Limb (tissue), 2 donors: Measurements from ENCODE around the gene CANX.
"Not testable (repeated sequence)": the region's sequence is repeated elsewhere in the genome, so short reads cannot be mapped to it uniquely, and the experiment has no call there.

Experiments
- DNase-seq, 2 donors: peaks; one replicate each; pipeline ENCODE4 v3.0.0-alpha.2; 2016; ENCODE audit errors: extremely low spot score in 2 of 2

The CANX gene, protein sequence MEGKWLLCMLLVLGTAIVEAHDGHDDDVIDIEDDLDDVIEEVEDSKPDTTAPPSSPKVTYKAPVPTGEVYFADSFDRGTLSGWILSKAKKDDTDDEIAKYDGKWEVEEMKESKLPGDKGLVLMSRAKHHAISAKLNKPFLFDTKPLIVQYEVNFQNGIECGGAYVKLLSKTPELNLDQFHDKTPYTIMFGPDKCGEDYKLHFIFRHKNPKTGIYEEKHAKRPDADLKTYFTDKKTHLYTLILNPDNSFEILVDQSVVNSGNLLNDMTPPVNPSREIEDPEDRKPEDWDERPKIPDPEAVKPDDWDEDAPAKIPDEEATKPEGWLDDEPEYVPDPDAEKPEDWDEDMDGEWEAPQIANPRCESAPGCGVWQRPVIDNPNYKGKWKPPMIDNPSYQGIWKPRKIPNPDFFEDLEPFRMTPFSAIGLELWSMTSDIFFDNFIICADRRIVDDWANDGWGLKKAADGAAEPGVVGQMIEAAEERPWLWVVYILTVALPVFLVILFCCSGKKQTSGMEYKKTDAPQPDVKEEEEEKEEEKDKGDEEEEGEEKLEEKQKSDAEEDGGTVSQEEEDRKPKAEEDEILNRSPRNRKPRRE

DNA sequence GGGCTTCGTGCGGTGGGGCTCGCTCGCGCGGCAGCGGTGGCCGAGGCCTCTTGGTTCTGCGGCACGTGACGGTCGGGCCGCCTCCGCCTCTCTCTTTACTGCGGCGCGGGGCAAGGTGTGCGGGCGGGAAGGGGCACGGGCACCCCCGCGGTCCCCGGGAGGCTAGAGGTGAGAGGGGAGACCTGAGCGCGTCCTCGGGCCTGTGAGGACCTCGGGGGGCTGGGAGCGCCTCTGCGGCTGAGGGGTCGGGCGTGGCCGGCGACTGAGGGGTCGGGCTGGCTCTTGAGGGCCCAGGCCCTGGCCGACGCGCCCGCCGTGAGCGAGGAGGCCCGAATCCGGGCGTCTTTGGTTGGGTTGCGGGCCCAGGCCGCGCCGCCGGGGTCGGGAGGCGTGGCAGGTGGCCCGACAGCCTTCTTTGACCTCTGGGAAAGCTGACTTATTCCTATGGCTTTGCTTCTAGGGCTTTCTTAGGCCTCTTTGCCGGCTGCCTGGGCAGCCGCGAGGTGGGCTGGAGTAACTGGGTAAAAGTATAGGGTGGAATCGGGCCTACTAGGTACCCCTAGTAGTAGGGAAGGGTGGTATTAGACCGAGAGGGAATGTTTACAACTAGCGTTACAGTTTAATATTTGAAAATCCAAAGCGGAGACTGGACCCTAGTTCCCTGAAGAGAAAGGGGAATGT is at the start of gene CANX:
Gene CANX, plus strand, starts transcription at position 33 of the 681 bp plus-strand sequence. CDS start 6,715 bp downstream, outside the sequence.
- no peak for DNase-seq

DNA sequence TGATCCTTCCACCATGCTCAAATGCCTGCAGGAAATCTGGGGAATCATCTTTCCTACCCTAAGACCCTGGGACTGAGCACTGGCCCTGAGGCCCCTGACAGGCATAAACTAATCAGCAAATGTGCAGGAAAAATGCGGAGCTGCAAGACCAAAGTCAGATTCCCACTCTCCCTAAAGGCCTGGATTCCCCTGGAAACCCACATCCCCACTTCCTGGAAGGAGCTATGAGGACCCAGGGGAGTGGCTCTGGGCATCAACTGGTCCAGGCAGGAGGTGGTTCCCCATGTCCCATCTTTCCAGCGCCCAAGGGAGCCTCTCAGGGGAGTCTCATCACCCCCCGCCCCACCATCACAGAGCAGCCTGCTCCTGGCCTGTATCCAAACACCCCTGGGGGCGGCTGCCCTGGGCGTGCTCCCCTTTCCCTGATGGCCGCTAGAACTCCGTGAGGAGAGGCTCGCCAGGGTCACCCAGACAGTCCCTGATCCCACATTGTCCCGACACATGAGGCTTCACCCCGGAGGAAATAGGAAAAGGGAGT is 49.5 kb upstream of the CANX start:
- not testable (repeated sequence) for DNase-seq

GRCh38 chr5:179650245-179650644 is 48.5 kb upstream of the CANX start:
- DNase-seq: not testable (repeated sequence)

DNA sequence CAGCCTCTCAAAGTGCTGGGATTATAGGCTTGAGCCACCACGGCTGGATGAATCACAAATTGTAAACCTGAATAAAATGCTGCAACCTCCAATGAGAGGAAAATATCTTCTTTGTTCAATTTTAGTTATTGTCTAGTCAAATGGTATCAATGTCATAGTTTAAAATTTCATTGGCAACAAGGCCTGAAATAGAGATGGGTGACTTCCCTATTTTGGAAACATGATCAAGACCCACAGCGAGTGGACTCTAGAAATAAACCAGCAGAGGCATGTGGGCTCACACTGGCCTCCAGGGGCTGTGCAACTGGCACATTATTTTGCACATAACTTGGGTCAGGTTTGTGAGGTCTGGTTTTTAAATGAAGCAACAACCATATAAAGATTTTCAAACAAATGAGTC is 45.6 kb upstream of the CANX start:
- not testable (repeated sequence) for DNase-seq

GRCh38 chr5:179657302-179658178 is 41.2 kb upstream of the CANX start:
- DNase-seq: not testable (repeated sequence)

DNA sequence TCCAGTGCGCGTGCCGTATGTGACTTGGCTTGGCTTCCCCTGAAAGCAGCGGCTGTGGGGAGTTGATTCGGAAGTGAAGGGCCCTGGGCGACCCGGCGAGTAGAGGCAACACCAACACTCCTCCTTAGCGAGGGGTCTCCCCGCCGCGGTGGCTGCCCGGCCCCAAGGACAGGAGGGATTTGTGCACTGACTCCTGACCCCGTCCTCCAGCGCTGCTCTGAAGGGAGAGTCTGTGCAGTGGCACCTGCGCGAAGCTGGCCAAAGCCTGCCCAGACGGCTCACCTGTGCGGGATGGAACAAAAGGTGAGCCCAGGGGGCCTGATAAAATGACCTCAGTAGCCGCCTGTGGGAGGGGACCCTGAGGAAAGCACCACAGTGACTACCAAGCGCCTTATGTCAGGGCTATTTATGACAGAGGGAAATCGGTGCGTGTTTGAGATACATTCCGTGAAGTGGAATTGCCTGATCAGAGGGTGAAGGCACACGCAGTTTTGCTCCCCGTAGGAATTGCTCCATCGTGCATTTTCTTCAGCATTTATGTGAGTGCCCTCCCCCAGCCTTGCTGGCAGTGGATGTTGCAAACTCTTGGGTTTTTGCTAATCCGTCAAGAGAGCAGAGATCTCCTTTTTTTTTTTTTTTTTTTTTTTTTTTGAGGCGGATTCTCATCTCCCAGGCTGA is 40.4 kb upstream of the CANX start:
- not testable (repeated sequence) for DNase-seq

DNA sequence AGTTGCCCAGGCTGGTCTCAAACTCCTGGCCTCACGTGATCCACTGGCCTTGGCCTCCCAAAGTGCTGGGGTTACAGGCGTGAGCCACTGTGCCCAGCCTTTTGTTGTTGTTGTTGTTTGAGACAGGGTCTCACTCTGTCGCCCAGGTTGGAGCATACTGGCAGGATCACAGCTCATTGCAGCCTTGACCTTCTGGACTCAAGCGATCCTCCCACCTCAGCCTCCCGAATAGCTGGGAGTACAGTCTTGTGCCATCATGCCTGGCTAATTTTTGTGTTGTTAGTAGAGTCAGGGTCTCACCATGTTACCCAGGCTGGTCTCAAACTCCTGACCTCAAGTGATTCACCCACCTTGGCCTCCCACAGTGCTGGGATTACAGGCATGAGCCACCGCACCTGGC is 37.1 kb upstream of the CANX start:
- DNase-seq: not testable (repeated sequence)

- DNase-seq: peak; percentile 11 to 49
Observed at GRCh38 chr5:179668391-179668790, 30.4 kb upstream of the CANX start.

- DNase-seq: peak; percentile 96 to 97
Observed at GRCh38 chr5:179678223-179679013, 20.3 kb upstream of the CANX start.

DNA sequence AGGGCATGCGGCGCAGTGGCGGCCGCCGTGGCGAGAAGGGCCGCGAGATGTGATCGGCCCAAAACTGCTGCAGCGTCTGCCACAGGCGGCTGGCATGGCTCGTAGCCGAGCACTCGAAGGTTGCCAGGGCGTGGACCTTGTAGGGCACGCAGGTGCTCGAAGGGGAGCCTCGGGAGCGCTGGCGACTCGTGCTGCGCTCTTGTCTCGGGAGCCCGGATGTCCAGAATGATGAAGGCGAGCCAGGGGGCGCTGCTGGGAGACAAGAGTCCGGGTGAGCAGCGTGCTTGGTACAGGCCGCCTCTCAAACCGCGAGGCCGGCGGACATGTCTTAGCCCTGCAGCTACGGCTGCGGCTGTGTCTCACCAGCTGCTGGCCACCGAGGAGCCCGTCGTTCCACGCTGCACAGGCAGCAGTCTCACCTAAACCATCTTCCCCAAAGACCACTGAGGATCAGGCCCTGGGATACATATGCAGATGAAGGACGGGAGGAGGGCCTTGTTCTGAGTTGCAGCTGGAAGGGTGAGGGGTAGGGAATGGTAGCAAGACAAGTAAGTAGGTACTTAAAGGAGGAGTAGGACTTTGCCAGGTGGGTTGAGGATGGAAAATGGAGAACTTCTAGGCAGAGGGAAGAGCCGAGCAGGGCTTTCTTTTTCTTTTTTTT is 19.6 kb upstream of the CANX start:
- peak; percentile 68 to 86 for DNase-seq

GRCh38 chr5:179680014-179680779 is 18.6 kb upstream of the CANX start:
- no peak for DNase-seq

DNA sequence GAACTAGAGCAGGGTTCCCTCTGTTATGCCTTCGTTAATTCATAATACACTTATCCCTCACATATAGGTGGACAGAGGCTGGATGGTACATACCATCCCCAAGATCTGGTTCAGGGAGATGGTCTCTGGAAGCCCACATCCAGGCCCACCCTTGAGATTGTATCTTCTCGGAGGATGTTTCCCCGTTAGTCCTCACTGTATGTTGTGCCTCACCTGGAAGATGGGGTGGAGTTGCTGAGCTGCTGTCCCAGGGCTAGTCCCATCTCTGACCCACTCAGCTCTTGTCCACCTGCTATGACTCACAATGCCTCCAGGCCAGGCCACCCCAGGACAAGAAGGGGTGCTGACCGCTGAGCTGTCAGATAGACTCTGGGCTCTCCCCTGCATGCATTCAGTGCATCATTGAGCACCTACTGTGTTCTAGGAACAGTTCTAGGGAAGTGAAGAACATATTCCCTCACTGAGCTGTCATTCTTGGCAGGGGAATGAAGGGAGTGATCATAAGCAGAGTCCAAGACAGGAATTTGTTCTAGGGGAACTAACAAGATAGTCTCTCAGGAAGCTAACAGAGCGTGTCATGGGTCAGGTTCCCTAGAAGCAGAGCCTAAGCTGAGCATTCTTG is 17.9 kb upstream of the CANX start, which contains the start of gene CBY3:
Gene CBY3, minus strand, starts transcription at position 255 of the 622 bp plus-strand sequence. Its CDS starts 116 bp downstream, at position 139.
- no peak for DNase-seq

DNA sequence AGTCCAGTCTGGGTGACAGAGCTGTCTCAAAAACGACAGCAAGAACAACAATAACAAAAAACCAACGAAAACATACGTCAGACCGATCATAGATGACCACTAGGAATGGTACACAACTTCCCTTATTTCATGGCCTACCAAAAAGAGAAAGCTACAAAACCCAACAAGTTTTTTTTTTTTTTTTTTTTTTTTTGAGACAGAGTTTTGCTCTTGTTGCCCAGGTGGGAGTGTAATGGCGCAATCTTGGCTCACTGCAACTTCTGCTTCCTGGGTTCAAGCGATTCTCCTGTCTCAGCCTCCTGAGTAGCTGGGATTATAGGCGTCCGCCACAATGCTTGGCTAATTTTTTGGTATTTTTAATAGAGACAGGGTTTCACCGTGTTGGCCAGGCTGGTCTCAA is 9.6 kb upstream of the CANX start:
- DNase-seq: not testable (repeated sequence)

- DNase-seq: no peak
Observed at GRCh38 chr5:179694561-179694960, 4.2 kb upstream of the CANX start.

GRCh38 chr5:179696603-179697002 is 2.2 kb upstream of the CANX start:
- DNase-seq: no peak

- DNase-seq: no peak
Observed at GRCh38 chr5:179697108-179697507, 1.7 kb upstream of the CANX start.

GRCh38 chr5:179697543-179697942 is 1.2 kb upstream of the CANX start:
- not testable (repeated sequence) for DNase-seq
